Measurements from ENCODE around the gene WDFY1. TPM values are rescaled to one million over a fixed set of nuclear protein-coding genes. Genes with fewer than 3 reads are reported as not detected.
A peak's percentile ranks its signal among the peaks of the same experiment; 100 is the strongest.
"Not testable (repeated sequence)": the region's sequence is repeated elsewhere in the genome, so short reads cannot be mapped to it uniquely, and the experiment has no call there.

WDFY1 gene
- polyA plus RNA-seq, 10 donors = 26.7 to 35.2 (median 31.4) TPM

DNA sequence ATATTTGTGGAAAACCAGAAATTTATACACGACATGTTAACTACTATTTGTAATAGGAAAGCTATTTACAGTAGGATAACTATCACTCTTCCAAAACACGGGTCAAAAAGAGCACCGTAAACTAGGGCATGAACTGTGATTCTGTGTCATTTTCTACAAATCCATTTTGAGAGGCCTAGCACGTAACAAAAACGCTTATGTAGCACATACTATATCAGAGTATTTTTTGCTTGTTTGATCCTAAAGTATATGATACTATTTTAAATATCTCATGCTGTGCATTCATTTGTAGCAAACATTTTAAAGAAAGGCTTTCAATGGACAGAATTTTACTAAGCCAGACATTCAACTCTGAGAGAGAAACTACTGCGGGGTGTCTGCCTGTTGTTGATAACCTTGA lies 45.1 kb downstream of the WDFY1 start:
- DNase-seq = no peak

DNA sequence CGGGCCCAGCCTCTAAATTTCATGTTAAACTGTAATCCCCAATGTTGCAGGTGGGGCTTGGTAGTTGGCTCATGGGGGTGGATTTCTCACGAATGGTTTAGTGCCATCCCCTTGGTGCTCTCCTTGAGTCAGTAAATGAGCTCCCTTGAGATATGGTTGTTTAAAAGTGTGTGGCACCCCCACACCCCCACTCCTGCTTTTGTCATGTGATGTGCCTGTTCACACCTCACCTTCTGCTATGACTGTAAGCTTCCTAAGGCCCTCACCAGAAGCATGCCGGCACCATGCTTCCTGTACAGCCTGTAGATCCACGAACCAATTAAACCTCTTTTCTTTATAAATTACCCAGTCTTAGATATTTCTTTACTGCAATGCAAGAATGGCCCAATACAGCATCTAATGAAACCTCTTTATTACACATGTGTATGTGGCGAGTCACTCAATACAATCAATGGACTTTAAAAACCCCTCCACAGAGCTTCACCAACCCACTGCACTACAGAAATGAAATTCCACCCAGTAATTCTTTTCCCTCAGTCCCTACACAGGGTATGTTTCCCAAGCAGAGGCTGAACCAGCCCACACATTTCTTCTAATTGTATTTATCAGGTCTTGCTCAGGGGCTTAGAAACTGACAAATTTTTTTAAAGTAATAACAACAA lies 47.3 kb downstream of the WDFY1 start:
- DNase-seq = no peak

DNA sequence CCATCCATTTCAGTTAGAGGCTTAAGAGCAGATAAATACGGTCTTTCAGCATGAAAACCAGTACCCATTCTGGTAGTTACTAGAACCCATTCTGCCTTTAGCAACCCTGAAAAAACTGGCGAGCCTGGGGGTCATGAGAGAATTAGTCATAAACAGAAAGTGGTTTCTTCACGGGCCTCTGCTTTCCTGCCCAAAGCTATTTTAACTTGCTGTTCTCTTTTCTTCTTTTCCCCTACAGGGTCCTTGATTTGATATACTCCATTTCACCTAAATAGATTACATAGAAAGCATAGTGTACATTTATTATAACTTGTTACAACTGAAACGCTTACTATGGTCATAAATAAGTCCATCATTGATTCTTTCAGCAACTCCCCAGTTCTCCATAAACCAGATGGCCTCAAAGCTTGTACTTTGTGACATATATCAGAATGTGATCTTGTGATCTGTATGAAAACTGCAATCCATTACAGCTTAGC lies 48.3 kb downstream of the WDFY1 start:
- no peak for DNase-seq

DNA sequence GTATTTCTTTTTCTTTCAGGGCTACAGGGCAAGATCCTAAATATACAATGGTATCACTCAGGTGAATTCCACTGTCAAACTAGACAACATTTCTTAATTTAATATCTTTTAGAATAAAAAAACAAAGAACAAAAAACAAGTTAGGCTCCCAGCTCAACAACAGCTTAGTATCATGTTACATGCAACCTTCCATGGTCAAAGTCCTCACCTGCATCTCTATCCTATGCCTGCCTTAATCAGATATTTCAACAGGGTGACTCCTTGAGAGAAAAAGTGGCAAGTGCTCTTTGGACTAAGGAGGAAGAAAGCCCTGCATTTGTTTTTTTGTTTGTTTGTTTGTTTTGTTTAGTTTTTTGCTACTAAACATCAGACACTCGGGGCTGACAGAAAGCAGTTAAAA lies 50.2 kb downstream of the WDFY1 start:
- DNase-seq = no peak

DNA sequence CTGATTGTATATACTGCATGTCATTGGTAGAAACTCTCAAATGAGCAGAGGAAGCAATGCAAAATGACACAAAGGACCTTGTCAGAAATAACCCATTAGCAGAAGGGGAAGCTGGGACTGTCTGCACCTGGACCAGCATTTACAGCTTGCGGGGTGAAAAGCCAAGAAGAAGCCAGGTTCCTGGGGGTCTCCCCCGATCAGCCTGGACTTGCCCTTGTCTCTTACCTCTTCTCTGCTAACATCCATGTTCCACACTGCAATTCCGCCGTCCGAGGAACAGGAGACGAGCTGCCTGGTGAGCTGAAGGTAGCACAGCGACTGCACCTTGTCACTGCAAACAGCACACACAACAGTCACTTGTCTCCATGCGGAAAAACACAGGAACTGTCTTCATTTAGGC lies 51.1 kb downstream of the WDFY1 start:
- no peak for DNase-seq

DNA sequence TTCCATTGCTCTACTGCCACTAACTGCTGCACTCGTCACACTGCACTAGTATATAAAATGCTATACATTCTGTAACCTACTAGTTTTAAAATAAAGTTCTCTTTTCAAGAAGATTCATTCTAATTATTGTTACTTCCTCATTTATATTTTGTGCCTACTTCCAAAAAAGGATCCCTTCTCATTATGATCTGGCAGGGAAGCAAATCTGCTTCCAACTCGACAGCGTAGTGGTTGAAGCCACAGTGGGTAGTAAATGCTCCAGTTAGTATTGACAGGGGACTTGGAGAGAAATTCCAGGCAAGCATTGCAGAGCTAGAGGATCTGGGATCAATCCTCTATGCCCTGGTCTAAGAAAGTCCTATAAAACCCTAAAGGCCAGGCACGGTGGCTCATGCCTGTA lies 54.4 kb downstream of the WDFY1 start:
- no peak for DNase-seq

DNA sequence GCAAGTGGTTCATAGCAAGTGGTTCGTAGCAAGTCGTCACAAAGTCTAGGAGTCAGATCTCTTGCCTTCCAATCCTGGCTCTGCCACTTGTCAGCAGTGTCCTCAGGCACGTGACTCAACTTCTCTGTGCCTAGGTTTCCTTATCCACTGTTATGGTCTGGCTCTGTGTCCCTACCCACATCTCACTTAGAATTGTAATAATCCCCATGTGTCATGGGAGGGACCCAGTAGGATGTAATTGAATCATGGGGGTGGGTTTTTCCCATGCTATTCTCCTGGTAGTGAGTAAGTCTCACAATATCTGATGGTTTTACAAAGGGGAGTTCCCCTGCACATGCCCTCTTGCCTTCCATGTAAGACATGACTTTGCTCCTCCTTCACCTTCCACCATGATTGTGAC lies 55.9 kb downstream of the WDFY1 start:
- DNase-seq = no peak

DNA sequence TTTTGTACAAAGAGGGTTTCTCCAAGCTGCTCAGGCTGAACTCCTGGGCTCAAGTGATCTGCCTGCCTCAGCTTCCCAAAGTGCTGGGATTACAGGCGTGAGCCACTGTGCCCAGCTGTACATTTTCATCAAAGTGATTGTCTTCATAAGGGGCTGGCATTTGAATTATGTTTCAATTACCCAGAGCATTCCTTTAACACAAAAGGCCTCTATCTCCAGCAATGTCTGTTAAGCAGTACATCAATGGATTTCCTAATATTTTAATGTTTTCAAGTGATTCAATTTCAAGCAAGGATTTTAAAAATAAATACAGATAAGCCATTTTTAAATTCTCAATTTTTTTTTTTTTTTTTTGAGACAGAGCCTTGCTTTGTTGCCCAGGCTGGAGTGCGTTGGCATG lies 56.9 kb downstream of the WDFY1 start:
- no peak for DNase-seq

DNA sequence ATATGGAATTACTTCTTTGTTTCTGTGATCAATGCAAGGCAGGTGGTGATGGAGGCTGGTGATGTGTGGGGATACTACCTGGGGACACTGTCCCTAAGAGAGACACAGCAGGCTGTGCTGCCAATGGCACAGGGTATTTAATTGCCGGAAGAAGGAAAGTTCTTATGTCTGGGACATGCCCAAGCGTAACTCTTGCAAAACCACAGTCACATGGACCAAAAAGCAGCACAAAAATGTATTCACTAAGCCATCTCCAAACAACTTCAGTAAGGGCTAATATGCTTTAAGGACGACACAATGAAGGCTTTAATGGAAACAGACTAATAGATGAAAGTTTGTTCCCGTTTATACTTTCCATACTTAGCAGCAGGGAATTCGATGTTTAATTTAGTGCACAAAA lies 58.0 kb downstream of the WDFY1 start:
- no peak for DNase-seq

DNA sequence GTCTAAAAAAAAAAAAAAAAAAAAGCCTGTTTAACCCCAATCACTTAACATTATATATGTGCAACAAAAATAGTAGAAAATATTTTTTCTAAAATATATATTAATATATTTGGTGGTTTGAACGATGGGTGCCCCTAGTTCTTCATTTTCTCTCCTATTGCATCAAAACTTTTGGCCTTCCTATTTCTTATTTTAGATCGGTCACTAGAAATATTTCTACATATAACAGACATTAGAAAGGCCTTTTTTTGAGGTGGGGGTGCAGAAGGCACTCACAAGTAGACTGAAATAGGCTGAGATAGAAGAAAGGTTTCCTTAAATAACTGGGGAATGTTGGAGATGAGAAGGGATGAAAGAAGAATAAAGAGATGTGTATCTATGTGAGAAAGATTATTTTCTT lies 58.4 kb downstream of the WDFY1 start:
- no peak for DNase-seq

DNA sequence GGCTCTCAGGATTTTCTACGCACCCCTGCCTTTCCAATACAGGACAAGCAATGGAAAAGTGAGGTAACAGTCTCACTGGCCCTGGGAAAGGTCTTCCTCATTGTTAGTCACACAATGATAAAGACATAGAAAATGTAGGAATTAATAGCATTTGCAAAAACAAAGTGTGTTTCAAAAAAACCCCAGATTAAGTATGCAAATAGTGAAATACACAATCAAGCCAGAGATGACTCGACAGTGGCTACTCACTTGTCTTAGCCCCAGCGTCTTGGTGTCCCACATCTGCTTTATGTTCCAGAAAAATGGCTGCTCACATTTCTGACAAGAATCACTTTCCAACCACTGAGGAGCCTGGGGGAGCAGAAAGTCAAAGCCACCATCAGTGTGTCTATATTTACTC lies 60.7 kb downstream of the WDFY1 start:
- peak in 1 of 3 donors; percentile 13 for DNase-seq

DNA sequence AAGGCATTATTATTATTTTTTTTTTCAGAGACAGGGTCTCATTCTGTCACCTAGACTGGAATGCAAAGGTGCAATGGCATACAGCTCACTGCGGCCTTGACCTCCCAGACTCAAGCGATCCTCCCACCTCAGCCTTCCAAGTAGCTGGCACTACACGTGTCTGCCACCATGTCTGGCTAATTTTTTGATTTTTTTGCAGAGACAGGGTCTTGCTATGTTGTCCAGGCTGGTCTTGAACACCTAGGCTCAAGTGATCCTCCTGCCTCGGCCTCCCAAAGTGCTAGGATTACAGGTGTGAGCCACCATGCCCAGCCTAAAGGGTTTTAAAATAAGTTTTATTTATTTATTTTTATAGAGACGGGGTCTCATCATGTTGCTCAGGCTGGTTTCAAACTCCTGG lies 62.4 kb downstream of the WDFY1 start:
- DNase-seq = no peak

DNA sequence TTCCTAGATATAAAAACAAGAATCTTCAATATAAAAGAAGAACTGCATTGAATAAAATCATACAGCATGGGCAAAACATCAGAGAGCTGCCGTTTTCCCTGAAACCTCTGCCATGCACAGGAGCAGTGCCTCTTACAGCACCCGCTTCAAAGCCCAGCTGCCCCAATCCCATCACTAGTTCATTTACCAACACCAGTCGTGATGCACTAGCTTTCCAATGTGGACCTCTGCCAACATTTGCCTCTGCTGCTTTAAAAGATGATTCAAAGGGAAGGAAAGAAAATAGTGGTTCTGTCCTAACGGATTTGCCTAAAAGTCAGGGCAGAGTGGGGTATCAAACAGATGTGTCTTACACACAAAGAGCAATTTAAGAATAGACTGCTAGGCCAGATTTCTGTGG lies 64.3 kb downstream of the WDFY1 start:
- DNase-seq = no peak

DNA sequence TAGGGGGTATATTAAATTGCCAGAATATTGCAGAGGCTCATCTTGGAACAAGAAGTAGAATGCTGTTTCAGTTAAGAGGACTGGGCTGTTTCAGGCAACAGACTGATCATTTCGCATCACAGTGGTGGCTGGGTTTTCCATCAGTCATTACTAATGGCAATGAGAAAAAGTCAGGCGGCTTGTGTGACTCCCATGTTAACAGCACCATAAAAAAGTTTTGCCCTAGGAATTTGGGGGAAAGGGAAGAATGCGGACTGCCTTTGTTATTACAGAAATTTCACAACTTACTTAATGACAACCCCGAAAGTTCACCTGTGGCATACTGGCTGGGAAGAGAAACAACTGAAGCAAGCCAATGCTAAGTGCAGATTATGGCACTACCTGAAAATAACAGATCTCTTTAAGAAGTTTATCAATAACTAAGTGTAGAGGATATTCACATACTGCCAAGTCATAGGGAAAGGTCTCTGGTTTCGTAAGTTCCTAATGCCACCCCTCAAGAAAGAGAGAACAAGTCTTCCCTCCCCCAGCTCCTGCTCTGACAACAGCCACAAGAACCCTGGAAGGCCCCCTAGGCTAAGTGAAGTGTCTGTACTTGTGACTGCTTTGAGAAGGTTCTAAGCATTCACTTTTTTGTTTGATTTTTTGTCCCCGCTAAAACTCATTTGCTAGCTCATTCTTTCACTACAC lies 67.3 kb downstream of the WDFY1 start:
- no peak for DNase-seq

DNA sequence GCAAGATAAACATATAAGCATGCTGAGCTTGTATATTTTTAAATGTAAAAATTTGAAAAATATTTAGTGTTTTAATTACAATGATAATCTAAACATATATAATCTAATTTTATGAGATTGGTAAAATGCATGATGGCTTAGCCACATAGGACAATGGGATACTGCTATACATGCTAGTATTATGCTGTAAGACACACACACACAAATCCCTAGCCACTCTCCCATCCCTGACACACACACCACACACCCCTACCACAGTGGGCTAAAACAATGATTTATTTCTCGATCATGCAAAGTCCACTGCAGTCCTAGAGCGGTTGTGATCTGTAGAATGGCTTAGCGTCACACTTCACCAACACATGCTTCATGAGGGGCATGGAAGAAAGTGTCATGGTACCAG lies 71.5 kb downstream of the WDFY1 start:
- DNase-seq = no peak

DNA sequence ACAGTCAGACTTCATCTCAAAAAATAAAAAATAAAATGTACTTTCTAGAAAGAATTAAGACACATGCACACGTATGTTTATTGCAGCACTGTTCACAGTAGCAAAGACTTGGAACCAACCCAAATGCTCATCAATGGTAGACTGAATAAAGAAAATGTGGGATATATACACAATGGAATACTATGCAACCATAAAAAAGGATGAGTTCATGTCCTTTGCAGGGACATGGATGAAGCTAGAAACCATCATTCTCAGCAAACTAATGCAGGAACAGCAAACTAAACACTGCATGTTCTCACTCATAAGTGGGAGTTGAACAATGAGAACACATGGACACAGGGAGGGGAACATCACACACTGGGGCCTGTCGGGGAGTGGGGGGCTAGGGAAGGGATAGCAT lies 72.4 kb downstream of the WDFY1 start:
- not testable (repeated sequence) for DNase-seq

DNA sequence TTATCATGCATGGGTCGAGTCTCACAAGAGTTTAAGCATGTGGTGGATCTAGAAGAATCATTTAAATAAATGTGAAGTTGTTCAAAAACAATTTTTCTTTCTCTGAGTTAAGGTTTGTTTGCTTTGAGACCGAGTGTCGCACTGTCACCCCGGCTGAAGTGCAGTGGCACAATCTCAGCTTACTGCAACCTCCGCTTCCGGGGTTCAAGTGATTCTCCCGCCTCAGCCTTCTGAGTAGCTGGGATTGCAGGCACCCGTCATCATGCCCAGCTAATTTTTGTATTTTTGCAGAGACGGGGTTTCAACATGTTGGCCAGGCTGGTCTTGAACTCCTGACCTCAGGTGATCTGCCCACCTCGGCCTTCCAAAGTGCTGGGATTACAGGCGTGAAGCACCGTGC lies 73.5 kb downstream of the WDFY1 start:
- not testable (repeated sequence) for DNase-seq

DNA sequence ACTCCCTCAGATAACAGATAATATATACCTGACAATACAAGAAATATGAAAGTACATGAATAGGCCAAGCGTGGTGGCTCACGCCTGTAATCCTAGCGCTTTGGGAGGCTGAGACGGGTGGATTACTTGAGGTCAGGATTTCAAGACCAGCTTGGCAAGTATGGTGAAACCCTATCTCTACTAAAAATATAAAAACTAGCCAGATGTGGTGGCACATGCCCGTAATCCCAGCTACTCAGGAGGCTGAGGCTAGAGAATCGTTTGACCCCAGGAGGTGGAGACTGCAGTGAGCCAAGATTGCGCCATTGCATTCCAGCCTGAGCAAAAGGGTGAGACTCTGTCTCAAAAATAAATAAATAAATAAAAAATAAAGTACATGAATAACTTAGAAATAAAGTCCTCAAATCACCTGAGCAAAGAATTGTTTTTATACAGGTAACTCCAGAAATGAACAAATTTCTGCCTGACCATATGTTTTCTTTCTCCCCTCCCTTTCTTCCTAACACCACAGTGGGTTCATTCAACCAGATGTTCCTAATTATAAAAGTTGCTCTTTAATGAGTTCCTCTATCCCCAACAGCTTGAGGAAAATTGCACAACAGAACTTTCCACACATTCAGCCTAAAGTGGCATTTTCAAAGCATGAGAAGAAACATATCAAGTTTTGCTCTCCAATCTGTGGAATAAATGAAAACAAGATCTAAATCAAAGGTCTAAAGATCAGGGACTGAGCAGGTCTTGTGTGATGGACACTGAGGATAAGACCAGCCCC lies 74.1 kb downstream of the WDFY1 start:
- no peak for DNase-seq

DNA sequence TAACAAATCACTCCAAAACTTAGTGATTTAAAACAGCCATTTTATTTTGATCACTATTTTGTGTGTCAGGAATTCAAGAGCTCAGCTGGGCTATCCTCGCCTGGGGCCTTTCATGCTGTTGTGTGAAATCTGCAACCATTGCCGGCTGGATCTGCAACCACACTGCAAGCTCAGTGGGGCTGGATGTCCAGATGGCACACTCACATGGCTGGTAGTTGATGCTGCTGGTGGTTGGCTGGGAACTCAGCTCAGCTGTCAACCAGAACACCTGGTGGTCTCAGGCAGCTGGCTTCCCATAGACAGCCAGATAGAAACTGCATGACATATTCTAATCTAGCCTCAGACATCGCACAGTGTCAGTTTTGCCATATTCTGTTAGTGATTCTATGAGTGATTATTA lies 77.1 kb downstream of the WDFY1 start:
- DNase-seq = peak; percentile 10 to 32 (median 16)

DNA sequence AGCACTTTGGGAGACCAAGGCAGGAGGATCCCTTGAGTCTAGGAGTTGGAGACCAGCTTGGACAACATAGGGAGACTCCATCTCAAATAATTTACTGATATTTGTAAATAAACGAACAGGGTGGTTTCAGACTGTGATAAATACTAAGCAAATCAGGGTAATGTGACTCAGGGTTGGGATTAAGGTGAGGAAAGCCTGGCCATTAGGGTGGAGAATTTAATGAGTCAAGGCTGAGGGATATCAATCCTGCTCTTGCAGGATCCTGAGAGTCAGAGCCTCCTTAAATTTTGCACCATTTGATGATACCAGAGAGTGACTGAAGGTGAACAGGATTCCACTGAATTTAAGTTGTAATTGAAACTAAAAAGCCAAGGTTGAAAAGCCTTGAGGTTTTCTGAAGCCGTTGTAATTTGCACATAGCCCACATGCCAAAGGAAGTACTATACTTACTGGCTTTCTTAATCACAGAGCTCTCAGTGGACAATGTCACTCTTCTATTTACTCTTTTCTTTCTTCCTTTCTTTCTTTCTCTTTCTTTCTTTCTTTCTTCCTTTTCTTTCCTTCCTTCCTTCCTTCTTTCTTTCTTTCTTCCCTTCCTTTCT lies 79.1 kb downstream of the WDFY1 start:
- no peak for DNase-seq

DNA sequence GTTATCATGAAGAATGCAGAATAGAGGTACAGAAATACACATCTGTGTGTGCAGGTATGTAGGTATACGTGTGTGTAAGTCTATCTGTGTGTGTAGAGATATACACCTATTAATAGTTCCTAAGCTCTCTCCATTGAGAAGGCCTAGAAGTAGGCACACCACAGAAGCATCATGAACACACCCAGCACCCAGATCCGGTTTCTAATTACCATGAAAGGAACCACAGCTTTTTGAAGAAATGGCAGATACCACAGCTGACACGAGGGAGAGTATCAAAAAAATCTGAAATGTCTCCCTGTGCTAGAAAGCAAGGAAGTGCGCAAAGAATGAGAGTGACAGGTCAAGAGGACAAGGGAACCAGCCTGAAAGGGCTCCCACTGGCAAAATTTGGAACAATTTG lies 80.0 kb downstream of the WDFY1 start:
- no peak for DNase-seq

DNA sequence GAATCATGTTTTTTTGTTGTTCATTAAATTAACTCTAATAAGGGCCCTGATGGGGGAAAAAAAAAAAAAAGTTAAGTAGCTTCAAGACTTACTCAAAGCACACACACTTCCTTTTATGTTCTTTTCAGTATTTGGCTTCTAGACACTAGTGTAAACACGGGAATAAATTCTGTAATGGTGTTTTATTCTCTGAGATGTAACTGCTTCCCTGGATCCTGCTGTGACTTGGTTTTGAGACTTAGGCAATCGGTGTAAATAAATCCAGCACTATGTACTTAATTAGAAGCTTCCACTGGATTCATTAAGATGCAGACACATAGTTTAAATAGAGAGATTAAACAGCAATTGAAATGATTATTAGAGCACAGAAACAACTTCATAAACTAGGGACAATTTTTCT lies 81.6 kb downstream of the WDFY1 start:
- DNase-seq = no peak
